DMS 273 (cell line): ENCODE data around the gene ATP6V1F.

Experiments used
- DNase-seq: peaks from one replicate; lab custom pipeline; 2025; ENCODE audit not compliant: unreplicated experiment; lab: John Stamatoyannopoulos, UW

ATP6V1F gene, protein sequence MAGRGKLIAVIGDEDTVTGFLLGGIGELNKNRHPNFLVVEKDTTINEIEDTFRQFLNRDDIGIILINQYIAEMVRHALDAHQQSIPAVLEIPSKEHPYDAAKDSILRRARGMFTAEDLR

DNA sequence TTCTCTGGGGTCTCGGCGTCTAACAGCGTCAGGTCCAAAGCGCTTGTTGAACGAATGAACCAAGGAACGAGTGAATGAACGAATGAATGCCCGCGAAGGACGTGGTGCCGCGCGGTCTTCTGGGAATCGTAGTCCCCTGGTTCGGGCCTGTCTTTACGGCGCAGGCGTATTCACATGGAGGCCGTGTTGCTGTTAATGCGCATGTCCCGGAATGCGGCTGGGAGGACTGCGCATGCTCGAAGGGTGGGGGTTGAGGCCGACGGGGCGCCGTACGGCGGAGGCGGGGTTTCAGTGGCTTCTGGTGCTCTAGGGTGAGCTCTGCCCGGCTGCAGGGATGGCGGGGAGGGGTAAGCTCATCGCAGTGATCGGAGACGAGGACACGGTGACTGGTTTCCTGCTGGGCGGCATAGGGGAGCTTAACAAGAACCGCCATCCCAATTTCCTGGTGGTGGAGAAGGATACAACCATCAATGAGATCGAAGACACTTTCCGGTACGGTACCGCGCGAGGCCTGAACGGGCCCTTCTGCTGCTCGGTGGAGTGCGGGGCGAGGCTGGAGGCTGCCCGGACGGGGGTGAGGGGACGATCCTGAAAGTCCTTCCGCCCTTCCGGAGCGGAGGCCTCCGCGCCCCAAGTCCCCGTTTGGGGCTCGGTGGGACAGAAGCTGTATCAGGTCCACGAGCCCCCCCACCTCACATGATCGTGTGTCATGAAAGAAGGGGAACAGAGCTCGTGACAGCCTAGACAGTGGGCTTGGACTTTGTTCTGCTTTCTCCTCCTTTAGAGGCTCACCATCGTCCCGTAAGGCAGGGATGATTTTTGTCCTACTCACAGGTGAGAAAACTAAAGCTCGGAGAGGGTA is at the start of gene ATP6V1F:
Gene ATP6V1F (plus strand): TSS at position 286 of the 862 bp plus-strand sequence. CDS start 49 bp downstream, at position 335.
- DNase-seq = peak; percentile 99

DNA sequence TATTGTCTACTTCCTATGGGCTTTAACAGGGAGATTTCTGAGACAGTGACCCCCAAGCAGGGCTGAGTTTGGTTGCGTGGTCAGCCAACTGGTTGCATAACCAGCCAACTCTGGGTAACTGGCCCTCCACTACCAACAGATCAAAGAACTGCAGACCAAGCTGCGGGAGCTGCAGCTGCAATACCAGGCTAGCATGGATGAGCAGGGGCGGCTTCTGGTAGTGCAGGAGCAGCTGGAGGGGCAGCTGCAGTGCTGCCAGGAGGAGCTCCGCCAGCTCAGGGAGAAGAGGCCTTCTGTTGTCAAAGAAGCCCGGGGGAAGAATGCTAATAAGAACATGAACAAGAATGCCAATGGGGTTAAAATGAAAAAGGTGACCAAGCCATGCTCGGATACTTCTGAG is 48.2 kb upstream of the ATP6V1F start:
- DNase-seq = peak; percentile 90

DNA sequence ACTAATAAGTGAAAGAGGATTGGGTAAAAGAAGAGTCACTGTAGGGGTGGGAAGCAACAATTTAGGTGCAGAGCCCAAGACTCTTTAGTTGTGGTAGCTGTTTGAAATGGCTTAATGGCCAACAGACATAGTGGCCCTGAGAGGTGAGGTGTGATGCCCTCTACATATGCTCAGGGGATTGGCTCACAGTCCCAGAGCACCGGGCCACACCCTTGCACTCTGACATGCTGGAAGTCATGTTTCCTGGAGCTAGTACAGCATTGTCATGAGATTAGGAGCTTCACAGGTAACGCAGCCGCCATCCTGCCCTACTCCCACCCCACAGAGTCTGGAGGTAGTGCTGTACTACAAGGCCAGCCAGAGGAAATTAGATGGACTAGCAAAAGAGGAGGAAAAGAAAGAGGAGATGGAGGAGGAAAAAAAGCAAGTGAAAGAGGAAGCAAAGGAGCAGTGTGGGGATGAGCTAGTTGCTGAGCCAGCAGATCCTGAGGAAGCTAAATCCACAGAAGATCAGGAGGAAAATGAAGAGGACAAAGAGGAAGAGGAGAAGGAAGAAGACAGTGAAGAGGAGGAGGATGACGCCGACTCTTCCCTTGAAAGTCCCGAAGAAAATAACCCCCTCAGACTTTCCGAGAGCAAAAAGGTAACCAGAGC is 47.2 kb upstream of the ATP6V1F start:
- DNase-seq = no peak

DNA sequence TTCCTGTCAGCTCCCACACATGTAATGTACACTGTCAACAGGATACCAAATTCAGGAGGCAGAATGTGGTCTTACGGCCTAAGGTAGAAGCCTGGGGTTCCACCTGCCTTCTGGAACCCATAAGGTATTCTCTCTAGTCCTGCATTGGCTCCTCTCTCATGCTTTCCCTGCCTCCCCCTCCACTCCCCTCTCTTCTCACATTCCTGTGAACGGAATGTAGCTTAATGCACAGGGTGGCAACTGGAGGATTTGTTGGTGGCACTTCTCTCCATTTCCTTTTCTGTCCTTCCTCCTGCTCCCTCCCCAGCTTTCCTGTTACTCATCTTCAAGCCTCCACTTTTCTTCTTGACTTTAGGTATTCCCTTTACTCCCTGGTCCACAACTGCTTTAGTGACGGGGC is 44.0 kb upstream of the ATP6V1F start:
- DNase-seq = no peak

DNA sequence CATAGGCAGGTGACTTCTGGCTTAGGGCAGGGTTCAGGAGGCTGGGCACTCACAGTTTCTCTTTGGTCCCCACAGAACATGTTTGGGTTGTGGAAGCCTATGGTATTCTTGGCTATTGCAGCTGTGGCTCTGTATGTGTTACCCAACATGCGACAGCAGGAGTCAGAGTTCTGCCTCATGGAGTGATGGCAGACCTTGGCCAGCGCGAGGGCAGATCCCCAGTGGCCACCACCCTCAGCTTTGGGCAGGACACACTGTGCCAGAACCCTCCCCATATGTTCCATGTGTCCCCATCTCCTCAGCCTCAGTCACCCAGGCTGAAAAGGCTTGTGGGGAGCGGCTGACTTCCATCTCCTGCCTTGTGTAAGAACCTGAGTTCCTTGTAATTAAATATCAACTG is 40.9 kb upstream of the ATP6V1F start:
- DNase-seq = no peak

DNA sequence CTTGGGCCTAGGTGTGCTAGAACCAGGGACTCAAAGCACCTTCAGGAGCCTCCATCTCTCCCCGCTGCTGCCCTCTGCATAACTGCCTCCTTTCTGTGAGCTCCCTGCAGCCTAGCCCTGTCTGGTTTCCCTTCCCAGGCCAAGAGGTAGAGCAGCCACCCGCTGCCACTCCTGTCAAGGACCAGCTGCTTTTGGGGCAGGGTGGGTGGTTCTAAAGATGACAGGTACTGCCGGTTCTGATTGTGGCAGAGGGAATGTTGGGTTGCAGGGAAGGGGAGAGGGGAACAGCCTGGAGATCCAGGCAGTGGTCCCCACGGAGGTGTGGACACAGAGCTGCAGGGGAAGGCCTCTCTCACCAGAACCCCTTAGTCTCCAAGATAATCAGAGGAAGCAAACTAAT is 36.1 kb upstream of the ATP6V1F start:
- DNase-seq = no peak

DNA sequence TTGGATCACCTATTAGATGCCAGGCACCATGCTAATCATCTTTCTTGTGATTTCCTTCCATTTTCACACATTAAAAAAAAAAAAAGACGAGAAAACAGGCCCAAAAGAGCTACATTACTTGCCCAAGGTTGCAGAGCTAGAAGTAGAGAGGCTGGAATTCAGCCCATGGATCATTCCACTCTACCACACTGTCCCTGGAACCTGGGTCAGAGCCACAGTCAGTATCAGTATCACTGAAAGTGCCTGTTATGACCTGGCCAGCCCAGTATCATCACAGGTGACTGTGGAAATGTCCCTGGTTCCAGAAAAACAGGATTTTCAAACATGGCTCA is 35.8 kb upstream of the ATP6V1F start:
- DNase-seq = no peak

DNA sequence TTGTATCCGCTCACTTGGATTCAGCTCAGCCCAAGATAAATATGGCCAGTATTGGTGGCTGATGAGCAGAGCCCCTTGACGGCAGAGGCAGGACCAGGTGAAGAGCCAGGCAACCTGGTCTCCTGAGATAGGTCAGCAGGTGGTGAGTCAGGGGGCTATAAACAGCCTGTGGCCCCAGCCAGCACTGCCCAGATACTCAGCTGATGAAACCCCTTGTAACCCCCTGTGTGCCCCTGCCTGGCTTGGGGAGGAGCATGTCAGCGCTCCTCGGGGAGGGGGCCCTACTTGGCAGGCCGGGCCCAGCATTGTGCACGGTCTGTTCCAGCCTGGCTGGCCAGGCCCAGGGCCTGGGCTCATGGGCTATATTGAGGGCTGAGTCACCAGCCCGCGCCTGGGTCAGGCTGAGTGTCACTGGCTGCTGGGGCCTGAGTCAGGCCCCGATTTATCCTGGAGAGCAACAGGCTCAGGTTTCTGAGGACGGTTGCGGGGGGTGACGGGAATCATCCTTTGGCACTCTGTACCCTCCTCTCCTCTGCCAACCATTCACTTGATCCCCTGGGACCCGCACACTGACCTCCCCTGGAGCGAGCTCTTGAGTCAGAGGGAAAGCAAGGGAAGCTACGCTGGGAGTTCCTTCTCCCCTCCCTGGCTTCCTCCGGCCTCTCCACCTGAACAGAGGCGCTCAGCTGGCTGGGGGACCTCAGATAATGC is 35.3 kb upstream of the ATP6V1F start:
- DNase-seq = peak; percentile 49

DNA sequence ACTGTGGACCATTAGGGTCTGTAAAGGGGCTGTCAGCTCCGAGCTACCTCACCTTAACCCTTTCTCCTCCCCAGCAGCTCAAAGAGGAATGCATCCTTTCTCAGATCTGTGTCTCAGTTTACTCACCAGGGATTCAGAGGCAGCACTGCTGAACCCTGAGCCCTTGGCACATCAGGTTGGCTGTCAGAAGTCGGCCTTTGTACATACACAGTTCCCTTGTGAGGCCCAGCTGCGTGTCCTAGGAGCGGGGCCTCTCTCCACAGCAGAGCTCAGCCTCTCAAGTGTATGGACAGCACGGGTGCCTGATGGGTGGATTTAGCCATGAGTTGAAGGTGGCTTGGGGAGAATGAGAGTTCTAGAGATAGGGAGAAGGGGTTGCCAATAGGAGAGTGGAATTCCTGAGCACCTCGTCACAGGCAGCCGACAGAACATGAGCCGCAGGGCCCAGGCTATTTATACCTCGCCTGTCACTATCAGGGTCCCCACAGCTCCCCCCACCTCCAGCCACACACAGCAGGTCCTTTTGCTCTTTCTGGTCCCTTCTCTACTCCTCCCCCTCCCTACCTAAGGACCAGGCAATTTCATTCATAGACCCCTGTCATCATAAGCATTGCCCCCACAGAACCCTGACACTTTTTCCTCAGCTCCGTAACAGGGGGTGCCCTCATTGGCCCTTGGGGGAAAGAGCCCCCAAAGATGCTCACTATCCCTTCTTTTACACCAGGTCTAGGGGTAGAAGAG is 34.5 kb upstream of the ATP6V1F start:
- DNase-seq = peak; percentile 42

DNA sequence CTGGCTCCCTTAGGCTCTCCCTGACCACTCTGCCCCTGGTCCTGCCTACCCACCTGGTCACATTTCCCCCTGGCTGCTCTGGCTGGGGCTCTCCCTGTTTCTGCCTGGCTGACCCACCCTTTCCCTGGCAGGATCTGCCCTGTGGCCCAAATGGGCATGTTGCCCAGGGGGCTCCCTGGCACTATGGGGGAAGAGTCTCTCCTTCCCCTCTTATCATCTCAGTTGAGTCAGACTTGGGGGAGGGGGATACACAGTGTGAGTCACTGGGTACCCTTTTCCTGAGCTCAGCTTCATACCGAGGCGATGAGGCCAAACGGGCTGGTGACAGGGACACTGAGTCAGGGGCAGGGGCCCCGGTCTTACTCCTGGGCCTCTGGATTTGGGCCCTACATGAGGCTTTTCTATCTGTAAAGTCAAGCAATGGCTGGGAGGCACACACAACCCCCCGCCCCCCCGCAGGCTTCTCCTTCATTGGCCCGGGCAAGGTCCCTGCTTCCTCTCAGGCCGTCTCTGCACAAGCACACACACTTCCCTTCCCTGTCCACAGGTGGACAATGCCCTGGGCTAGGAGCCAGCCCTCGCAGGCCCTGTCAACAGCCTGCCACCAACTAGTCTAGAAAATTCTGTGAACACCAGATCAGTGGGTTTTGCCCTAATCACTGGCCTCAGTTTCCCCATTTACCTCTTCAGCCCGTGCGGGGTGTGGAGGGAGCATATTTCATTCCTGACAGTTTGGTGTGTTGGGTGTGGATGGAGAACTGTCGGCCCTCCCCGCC is 33.1 kb upstream of the ATP6V1F start:
- DNase-seq = no peak

DNA sequence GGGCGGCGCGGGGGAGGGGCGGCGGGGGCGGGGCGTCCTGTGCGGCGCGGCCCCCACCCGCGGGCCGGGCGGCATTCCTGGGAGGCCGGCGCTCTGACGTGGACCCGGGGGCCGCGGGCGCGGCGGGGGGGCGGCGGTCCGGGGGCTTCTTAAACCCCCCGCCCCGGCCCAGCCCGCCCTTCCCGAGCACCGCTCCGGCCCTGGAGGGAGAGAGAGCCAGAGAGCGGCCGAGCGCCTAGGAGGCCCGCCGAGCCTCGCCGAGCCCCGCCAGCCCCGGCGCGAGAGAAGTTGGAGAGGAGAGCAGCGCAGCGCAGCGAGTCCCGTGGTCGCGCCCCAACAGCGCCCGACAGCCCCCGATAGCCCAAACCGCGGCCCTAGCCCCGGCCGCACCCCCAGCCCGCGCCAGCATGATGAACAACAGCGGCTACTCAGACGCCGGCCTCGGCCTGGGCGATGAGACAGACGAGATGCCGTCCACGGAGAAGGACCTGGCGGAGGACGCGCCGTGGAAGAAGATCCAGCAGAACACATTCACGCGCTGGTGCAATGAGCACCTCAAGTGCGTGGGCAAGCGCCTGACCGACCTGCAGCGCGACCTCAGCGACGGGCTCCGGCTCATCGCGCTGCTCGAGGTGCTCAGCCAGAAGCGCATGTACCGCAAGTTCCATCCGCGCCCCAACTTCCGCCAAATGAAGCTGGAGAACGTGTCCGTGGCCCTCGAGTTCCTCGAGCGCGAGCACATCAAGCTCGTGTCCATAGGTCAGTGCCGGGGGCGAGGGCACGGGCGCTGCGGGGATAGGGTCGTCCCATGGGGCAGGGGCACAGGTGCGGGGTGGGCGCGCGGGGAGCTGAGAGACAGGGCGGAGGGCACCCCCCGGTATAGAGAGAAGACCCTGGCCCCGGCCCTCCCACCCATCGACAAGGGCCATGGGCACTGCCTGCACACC is 32.2 kb upstream of the ATP6V1F start, which contains the start of gene FLNC:
Gene FLNC (plus strand): TSS at position 176 of the 947 bp plus-strand sequence. CDS start 232 bp downstream, at position 408.
- DNase-seq = no peak

DNA sequence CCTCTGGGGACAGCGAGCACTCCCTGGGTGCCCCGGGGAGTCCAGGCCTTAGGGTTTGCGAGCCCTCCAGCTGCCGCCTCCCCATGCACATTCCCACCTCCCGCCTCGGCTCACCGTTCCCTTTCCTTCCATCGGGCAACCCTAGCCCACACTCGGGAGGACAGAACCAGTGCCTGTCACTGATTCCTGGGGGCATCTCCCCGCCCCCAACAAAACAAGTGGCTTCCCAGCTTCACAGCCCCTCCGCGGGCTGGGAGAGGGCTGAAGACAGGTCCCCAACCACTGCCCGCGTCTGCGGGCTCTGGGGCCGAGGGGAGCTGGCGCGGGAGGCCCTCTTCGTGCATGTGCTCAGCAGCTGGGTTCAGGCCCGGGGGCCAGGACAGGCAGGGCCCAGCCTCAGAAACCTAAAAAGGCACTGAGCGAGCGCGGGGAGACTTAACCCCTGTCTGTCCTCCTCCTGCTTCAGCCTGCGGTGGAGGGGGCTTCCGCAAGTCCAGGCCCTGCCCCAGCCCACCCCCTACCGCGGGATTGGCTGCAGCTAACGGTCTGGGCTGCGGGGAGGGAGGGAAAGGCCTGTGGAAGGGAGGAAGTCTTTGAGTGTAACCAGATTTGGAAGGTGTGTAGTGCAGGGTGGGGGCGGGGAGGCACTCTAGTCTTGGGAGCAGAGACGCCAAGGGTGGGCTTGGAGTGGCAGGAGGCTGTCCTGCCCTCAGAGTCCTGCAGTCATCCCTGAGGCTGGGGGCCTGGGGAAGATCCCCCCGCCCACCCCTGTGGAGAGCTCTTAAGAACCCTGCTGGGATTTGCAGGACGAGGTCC is 31.3 kb upstream of the ATP6V1F start:
- DNase-seq = peak; percentile 93

DNA sequence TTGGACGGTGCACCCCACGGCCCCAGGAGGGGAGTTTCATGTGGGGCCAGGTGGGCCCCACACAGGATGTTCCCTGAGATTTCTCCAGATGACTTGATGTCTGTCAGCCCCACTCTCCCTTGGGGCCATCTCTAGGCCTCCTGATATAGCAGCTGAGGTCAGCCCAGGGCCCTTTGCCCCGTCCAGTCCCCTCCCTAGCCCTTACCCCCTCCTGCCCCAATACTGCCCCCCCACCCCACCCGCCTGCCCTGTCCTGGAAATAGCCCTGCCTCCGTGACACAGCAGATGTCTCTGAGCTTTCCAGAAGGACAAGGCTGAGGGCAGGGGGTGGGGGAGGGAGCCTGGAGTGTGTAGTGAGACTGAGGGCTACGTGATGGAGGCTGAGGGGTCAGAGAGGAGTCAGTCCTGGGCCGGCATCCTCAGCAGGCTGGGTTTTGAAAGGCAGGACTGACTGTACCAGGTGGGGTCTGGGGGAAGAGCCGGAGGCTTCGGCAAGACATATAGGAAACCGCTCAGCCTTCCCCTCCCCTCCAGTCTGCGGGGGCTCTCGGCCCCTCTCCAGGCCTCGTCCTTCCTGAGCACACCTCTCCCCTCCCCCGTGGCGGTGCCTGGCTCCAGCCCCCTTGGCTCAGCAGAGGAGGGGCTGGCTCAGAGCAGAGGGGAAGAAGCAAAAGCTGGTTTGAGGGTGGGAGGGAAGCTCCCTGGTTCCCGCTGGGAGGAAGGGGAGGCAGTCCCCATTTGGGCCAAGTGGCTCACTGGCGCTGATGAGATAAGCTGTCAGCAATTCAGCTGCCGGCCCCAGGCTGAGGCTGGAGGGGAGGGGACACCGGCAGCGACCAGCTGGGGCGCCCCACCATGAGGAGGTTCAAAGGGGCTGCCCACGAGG is 30.4 kb upstream of the ATP6V1F start:
- peak; percentile 98 for DNase-seq

DNA sequence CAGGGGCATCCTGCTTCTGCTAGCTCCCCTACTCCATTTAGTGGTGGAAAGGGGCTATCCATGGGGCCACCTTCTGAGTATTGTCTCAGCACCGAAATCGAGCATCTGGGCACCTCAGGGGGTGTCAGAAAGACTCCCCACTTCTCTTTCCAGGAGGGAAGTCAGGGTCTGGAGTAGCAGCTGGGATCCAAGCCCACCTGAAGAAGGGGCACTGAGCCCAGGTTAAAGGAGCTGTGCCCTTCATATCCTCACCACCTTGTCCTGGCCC is 29.8 kb upstream of the ATP6V1F start:
- no peak for DNase-seq

DNA sequence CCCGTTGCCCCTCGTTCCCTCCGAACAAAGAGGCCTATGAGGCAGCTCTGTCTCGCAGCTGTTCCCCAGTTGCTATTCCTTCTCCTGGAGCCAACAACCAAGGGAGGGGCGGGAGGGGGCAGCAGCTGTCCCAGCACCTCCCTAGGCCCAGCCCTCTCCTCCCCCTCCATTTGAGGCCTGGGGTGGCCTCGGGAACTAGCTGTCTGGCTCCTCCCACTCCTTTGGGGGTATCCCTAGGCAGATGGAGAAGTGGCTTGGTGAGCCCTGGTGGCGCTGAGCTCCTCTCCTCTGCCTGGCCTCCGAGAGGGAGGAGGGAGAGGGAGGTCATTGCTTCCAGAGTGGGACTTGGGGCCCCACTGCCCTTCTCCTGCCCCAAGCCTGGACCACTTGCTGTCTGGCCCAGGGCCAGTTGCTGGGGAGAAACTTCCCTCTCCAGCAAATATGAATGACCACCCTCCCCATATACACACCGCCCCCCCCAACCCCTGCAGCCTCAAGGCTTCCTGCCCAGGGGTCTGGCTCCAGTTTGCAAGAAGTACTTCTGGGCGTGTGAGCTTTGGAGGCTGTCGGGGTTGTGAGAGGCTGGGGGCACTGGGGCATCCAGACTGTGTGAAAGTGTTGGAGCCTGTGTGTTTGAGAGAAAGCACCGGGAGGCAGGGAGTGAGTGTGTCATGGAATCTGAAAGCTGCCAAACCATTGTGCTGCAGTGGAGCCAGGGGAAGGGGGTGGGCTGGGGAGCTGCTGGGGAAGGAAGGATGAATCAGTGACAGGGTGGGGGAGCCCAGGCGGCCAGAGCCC is 29.3 kb upstream of the ATP6V1F start:
- DNase-seq = peak; percentile 99

DNA sequence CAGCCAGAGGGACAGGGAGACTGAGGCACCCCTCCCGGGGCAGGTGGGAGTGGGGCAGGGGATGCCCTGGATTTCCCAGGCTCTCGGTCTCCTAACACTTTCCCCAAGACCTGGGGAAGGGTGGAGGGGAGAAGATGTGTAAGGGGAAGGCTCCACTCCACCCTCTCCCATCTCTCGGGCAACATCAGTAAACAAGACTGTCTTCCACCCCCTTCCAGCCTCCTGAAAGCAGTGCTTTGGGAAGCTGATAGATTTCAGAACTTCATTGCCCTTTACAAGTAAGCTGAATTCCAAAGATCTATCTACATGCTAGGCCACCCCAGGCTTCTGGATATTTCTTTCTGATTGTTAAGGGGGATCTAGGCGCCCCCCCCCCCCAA is 28.7 kb upstream of the ATP6V1F start:
- DNase-seq = peak; percentile 65
